ENCODE measurements around the gene REL. TPM values are rescaled to one million over a fixed set of nuclear protein-coding genes. Genes with fewer than 3 reads are reported as not detected.

REL gene
- total and polyA plus RNA-seq, 4 donors, result 3.4 to 37.0 (median 18.9) TPM

DNA sequence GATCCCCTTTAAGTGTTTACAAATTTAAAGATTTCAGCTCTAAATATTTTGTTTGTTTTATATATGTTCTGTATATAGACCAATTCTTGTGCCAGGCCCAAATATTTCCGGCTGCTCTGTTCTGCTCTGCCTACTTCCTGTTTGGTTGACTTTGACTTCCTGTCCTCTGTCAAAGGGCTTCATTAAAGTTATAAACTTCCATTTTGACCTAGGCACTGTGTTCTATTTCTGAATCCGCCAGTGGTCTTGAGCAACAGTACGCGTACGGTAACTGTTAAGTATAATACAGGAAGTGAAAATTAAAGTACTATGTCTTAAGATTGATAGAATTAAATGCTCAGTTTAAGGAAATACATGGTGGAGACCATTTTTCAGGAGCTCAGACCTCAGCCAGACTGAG is 13.5 kb upstream of the REL start:
- no peak overlapping the region for H3K27ac ChIP-seq (ENCODE audit: low read depth in 1 of 2, low read length in 1 of 2)
- H3K27me3 ChIP-seq (ENCODE audit: control insufficient read depth in 3 of 3, insufficient read depth in 3 of 3, low read length in 2 of 3), result no peaks in the 10 kb centered on the region
- peaks cover 0 to 1% (median 0%) of the 10 kb centered on the region in 5 donors for H3K4me1 ChIP-seq (ENCODE audit: control insufficient read depth in 5 of 5, insufficient read depth in 5 of 5, low read length in 5 of 5)
- peak; percentile 81 for ATAC-seq (ENCODE audit: insufficient read depth, low FRiP score)
- TF ChIP-seq, protein P1, sequence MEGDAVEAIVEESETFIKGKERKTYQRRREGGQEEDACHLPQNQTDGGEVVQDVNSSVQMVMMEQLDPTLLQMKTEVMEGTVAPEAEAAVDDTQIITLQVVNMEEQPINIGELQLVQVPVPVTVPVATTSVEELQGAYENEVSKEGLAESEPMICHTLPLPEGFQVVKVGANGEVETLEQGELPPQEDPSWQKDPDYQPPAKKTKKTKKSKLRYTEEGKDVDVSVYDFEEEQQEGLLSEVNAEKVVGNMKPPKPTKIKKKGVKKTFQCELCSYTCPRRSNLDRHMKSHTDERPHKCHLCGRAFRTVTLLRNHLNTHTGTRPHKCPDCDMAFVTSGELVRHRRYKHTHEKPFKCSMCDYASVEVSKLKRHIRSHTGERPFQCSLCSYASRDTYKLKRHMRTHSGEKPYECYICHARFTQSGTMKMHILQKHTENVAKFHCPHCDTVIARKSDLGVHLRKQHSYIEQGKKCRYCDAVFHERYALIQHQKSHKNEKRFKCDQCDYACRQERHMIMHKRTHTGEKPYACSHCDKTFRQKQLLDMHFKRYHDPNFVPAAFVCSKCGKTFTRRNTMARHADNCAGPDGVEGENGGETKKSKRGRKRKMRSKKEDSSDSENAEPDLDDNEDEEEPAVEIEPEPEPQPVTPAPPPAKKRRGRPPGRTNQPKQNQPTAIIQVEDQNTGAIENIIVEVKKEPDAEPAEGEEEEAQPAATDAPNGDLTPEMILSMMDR (IDR thresholded peaks at IDR 0.05; ENCODE audit: control extremely low read depth, extremely low read depth), result no peak
- WGBS, 2 donors, result 14 to 31% methylated on average over 5 of the region's 5 CpGs
- no peak overlapping the region for H3K9ac ChIP-seq (ENCODE audit: insufficient read depth in 1 of 2, low read length in 2 of 2)
- H3K9me3 ChIP-seq (ENCODE audit: control insufficient read depth in 4 of 4, insufficient read depth in 3 of 4, low read length in 3 of 4), result no peaks in the 10 kb centered on the region
- DNase-seq, result peak in 1 of 3 donors; percentile 38
- no peaks in the 10 kb centered on the region for H3K36me3 ChIP-seq (ENCODE audit: control insufficient read depth in 4 of 4, insufficient read depth in 4 of 4, low read length in 4 of 4)
- H3K4me3 ChIP-seq, result no peak overlapping the region

DNA sequence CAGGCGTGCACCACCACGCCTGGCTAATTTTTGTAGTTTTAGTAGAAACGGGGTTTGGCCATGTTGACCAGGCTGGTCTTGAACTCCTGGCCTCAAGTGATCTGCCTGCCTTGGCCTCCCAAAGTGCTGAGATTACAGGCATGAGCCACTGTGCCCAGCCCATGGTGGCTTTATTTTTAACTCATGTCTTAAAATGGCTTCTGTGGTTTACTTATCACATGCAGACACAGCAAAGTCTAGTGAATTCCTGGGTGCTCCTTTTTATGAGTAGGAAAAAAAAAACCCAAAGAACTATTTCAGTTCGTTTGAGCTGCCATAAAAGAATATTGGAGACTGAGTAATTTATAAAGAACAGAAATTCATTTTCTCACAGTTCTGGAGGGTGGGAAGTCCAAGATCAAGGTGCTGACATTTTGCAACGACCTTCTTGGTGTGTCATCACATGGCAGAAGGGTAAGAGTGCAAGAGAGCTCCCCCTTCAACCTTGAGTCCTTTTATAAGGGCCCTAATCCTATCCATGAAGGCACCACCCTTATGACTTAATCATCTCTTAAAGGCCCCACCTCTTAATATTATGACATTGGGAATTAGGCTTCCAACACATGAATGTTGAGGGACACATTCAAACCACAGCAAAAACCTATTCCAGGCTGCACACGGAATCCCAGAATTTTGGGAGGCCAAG is 12.6 kb upstream of the REL start:
- Histone ChIP-seq H3K4me1 (ENCODE audit: control insufficient read depth in 5 of 5, insufficient read depth in 5 of 5, low read length in 5 of 5) (peaks cover 0 to 1% (median 0%) of the 10 kb centered on the region in 5 donors), H3K27ac (ENCODE audit: low read depth in 1 of 2, low read length in 1 of 2) (peak overlapping the region in 1 of 2 donors; percentile 67), H3K9me3 (ENCODE audit: control insufficient read depth in 4 of 4, insufficient read depth in 3 of 4, low read length in 3 of 4) (no peaks in the 10 kb centered on the region), H3K9ac (ENCODE audit: insufficient read depth in 1 of 2, low read length in 2 of 2) (no peak overlapping the region), H3K27me3 (ENCODE audit: control insufficient read depth in 3 of 3, insufficient read depth in 3 of 3, low read length in 2 of 3) (no peaks in the 10 kb centered on the region), H3K4me3 (no peak overlapping the region), H3K36me3 (ENCODE audit: control insufficient read depth in 4 of 4, insufficient read depth in 4 of 4, low read length in 4 of 4) (no peaks in the 10 kb centered on the region)
- WGBS, 2 donors, result 90 to 92% methylated on average over 6 of the region's 6 CpGs
- DNase-seq (no peak), ATAC-seq (ENCODE audit: insufficient read depth, low FRiP score) (no peak)
- TF ChIP-seq, protein P1 (IDR thresholded peaks at IDR 0.05; ENCODE audit: control extremely low read depth, extremely low read depth), result no peak

- H3K4me1 ChIP-seq (ENCODE audit: control insufficient read depth in 5 of 5, insufficient read depth in 5 of 5, low read length in 5 of 5), result no peaks in the 10 kb centered on the region
- WGBS, 2 donors, result 79 to 87% methylated on average over 3 of the region's 3 CpGs
Measured at GRCh38 chr2:60872510-60872928, 8.9 kb upstream of the REL start.

More at GRCh38 chr2:60872510-60872928, 8.9 kb upstream of the REL start:
- no peak for ATAC-seq (ENCODE audit: insufficient read depth, low FRiP score)
- Histone ChIP-seq H3K9ac (ENCODE audit: insufficient read depth in 1 of 2, low read length in 2 of 2) (no peak overlapping the region), H3K27me3 (ENCODE audit: control insufficient read depth in 3 of 3, insufficient read depth in 3 of 3, low read length in 2 of 3) (no peaks in the 10 kb centered on the region), H3K36me3 (ENCODE audit: control insufficient read depth in 4 of 4, insufficient read depth in 4 of 4, low read length in 4 of 4) (no peaks in the 10 kb centered on the region), H3K27ac (ENCODE audit: low read depth in 1 of 2, low read length in 1 of 2) (no peak overlapping the region), H3K4me3 (no peak overlapping the region), H3K9me3 (ENCODE audit: control insufficient read depth in 4 of 4, insufficient read depth in 3 of 4, low read length in 3 of 4) (no peaks in the 10 kb centered on the region)
- TF ChIP-seq, protein P1 (IDR thresholded peaks at IDR 0.05; ENCODE audit: control extremely low read depth, extremely low read depth), result no peak
- DNase-seq, result no peak
